ENCODE results near the gene PAM.
"Not testable (repeated sequence)": the region's sequence is repeated elsewhere in the genome, so short reads cannot be mapped to it uniquely, and the experiment has no call there.

PAM gene

GRCh38 chr5:102891175-102891574 lies 136.1 kb downstream of the PAM start:
- H3K4me3 ChIP-seq (ENCODE audit: low read depth, low read length) = no peak overlapping the region

- H3K4me3 ChIP-seq (ENCODE audit: low read depth, low read length) = no peak overlapping the region
Measured at GRCh38 chr5:102893942-102894341, 138.8 kb downstream of the PAM start.

- H3K4me3 ChIP-seq (ENCODE audit: low read depth, low read length) = no peak overlapping the region
Measured at GRCh38 chr5:102895234-102895633, 140.1 kb downstream of the PAM start.

- H3K4me3 ChIP-seq (ENCODE audit: low read depth, low read length) = no peak overlapping the region
Measured at GRCh38 chr5:102895976-102896375, 140.9 kb downstream of the PAM start.

- H3K4me3 ChIP-seq (ENCODE audit: low read depth, low read length) = no peak overlapping the region
Measured at GRCh38 chr5:102901424-102902134, 146.5 kb downstream of the PAM start.

- no peak overlapping the region for H3K4me3 ChIP-seq (ENCODE audit: low read depth, low read length)
Measured at GRCh38 chr5:102902135-102902448, 147.0 kb downstream of the PAM start.

GRCh38 chr5:102902647-102903046 lies 147.5 kb downstream of the PAM start:
- H3K4me3 ChIP-seq (ENCODE audit: low read depth, low read length) = no peak overlapping the region

- no peak overlapping the region for H3K4me3 ChIP-seq (ENCODE audit: low read depth, low read length)
Measured at GRCh38 chr5:102903074-102903871, 148.2 kb downstream of the PAM start.

- H3K4me3 ChIP-seq (ENCODE audit: low read depth, low read length) = no peak overlapping the region
Measured at GRCh38 chr5:102905056-102905455, 150.0 kb downstream of the PAM start.

- not testable (repeated sequence) for H3K4me3 ChIP-seq (ENCODE audit: low read depth, low read length)
Measured at GRCh38 chr5:102907099-102907498, 152.0 kb downstream of the PAM start.

- H3K4me3 ChIP-seq (ENCODE audit: low read depth, low read length) = no peak overlapping the region
Measured at GRCh38 chr5:102910240-102911226, 155.4 kb downstream of the PAM start.

GRCh38 chr5:102911973-102912372 lies 156.9 kb downstream of the PAM start:
- no peak overlapping the region for H3K4me3 ChIP-seq (ENCODE audit: low read depth, low read length)

- H3K4me3 ChIP-seq (ENCODE audit: low read depth, low read length) = no peak overlapping the region
Measured at GRCh38 chr5:102916109-102916508, 161.0 kb downstream of the PAM start.

- H3K4me3 ChIP-seq (ENCODE audit: low read depth, low read length) = no peak overlapping the region
Measured at GRCh38 chr5:102918986-102919610, 164.0 kb downstream of the PAM start.

GRCh38 chr5:102920762-102921161 lies 165.7 kb downstream of the PAM start:
- H3K4me3 ChIP-seq (ENCODE audit: low read depth, low read length) = no peak overlapping the region

GRCh38 chr5:102921341-102922044 lies 166.4 kb downstream of the PAM start:
- H3K4me3 ChIP-seq (ENCODE audit: low read depth, low read length) = no peak overlapping the region

GRCh38 chr5:102922111-102922720 lies 167.1 kb downstream of the PAM start:
- H3K4me3 ChIP-seq (ENCODE audit: low read depth, low read length) = no peak overlapping the region

GRCh38 chr5:102922799-102923477 lies 167.8 kb downstream of the PAM start:
- H3K4me3 ChIP-seq (ENCODE audit: low read depth, low read length) = no peak overlapping the region

- no peak overlapping the region for H3K4me3 ChIP-seq (ENCODE audit: low read depth, low read length)
Measured at GRCh38 chr5:102924963-102925362, 169.9 kb downstream of the PAM start.
